Epithelial cell of esophagus (primary cell): Measurements from ENCODE around the gene BCL2L13.

ENCODE experiments used
- DNase-seq: peaks from one replicate; pipeline ENCODE4 v3.0.0; 2010; ENCODE audit warnings: low read depth
- H3K4me3 ChIP-seq: 2 replicates; pipeline ENCODE4 v1.5.1; 2011; ENCODE audit warnings: mild to moderate bottlenecking, low read length, control low read depth
- TF ChIP-seq, protein P1 (sequence below): IDR thresholded peaks from 2 replicates; pipeline ENCODE4 v1.5.1; 2011; ENCODE audit warnings: low read depth, mild to moderate bottlenecking, low read length, control low read depth, inconsistent platforms; ENCODE audit not compliant: insufficient read depth; ENCODE audit errors: missing control alignments

The BCL2L13 gene

DNA sequence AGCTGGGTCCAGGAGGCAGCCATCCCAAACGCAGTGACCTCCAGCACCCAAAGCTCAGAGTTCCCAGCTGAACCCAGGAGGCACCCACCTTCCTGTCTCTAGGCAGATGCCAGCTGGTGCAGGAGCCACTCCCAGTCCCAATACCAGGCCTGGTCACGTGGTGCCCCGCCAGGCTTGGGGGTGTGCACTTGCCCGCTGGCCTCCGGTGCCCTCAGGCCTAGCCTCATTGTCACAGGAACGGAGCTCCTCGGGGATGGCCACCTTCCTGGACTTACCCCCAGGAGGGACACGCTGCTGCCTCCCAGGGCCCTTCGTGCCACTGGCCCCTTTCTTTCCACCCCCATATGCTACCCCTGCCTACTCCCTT is 131.1 kb downstream of the BCL2L13 start:
- no peak for DNase-seq
- TF ChIP-seq, protein P1, sequence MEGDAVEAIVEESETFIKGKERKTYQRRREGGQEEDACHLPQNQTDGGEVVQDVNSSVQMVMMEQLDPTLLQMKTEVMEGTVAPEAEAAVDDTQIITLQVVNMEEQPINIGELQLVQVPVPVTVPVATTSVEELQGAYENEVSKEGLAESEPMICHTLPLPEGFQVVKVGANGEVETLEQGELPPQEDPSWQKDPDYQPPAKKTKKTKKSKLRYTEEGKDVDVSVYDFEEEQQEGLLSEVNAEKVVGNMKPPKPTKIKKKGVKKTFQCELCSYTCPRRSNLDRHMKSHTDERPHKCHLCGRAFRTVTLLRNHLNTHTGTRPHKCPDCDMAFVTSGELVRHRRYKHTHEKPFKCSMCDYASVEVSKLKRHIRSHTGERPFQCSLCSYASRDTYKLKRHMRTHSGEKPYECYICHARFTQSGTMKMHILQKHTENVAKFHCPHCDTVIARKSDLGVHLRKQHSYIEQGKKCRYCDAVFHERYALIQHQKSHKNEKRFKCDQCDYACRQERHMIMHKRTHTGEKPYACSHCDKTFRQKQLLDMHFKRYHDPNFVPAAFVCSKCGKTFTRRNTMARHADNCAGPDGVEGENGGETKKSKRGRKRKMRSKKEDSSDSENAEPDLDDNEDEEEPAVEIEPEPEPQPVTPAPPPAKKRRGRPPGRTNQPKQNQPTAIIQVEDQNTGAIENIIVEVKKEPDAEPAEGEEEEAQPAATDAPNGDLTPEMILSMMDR = no peak
- no peak overlapping the region for H3K4me3 ChIP-seq

- no peak overlapping the region for H3K4me3 ChIP-seq
- no peak for DNase-seq
- TF ChIP-seq, protein P1 = no peak
Observed at GRCh38 chr22:17770180-17771077, 131.9 kb downstream of the BCL2L13 start.

DNA sequence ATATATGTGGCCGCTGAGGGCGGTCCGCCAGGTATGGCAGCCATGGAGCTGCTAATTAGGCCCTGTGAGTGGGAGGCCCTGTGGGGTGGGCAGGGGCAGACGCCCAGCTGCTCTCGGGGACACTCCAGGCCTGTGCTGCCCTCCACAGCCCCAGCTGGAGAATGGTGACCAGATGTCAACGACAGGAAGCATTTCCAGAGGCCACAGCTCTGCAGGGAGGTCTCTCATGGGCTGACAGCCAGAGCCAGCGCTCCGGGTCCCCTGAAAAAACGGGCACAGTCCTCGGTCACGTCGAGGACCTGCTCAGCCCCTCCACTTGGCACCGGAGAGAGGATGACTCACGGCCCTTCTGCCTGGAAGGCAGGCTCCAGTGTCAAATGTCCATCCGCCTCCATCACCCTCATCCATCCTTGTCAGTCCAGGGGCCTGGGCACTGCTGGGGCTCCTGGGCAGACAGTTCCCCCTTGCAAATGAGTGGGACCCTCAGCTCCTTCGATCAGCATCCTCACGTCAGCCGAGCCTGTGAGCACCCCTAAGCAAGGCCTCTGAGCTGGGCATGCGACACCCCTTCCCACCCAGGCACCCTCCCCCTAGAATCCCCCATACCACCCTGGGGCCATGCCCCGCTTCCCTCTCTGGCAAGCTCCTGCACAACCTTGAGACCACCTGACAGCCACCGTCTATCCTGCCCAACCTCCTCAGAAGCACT is 133.8 kb downstream of the BCL2L13 start:
- no peak overlapping the region for H3K4me3 ChIP-seq
- TF ChIP-seq, protein P1 = no peak
- peak; percentile 32 for DNase-seq

- H3K4me3 ChIP-seq = peak overlapping the region; percentile 51
- DNase-seq = peak; percentile 57
- TF ChIP-seq, protein P1 = no peak
Observed at GRCh38 chr22:17772958-17773605, 134.5 kb downstream of the BCL2L13 start.

DNA sequence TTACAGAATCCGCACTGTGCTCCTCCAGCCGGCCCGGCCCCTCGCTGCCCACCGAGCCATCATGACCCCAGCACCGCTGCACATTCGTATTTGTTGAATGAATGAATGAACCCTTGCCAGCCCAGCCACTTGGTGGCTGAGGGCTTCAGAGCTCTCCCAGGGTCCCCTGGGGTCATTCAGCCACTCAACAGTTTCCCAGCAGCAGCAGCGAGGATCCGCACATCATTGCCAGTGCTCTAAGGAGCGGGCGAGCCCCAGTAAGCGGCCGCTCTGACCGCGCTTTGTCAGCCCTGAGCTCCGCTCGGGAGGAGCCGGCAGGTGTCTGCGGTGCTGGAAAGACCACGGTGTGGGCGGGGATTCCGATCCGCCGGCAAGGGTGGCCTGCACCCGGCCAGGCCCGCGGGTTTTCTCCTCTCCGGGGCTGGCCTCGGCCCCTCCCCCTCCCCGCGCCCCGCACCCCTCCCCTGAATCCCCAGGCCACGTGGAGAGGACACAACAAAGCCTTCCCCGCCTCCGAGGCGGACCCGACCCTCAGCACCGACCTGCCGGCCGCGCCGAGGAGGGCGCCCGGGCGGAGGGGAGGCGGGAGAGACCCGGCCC is 135.1 kb downstream of the BCL2L13 start:
- TF ChIP-seq, protein P1 = no peak
- peak; percentile 54 for DNase-seq
- peak overlapping the region; percentile 51 for H3K4me3 ChIP-seq

DNA sequence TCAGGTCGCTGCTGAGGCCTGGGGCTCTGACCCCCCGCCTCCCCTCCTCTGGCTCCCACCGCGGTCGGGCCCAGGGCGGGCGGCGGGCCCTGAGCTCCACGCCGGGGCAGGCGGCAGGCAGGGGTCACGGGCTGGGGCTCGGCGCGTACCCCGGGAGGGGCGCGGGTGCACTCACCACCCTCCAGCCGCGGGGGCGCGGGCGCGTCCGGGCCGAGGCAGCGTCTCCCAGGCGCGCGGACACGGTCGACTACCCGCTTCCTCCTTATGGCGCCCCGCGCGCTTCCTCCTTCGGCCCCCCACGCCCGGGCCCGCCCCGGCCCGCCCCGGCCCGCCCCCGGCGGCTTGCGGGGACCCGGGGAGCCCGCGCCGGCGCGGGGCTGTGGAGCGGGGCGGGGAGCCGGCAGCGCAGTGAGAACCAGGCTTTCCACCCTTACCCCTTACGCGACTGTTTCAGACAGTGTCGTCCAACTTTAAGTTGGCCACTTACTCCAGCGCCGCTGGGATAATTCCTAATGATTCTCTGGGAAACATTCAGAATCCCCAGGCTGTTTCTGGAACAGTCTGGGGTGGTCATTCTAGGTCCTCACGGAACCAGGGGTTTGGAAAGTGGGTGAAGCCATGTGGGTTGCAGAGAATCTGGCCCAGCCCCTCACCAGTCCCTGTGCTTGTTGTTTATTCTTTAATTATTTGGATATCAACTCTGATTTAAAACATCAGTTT is 135.8 kb downstream of the BCL2L13 start, which contains the start of gene BID:
Gene BID (minus strand): TSS at position 264 of the 720 bp plus-strand sequence. CDS start 24,353 bp downstream, outside the sequence.
- peak; percentile 35 for DNase-seq
- H3K4me3 ChIP-seq = peak within 1 kb of the TSS; percentile 51
- TF ChIP-seq, protein P1 = no peak
